Measurements from ENCODE around the gene FYN. TPM values are rescaled to one million over a fixed set of nuclear protein-coding genes. Genes with fewer than 3 reads are reported as not detected.
"Not testable (repeated sequence)": the region's sequence is repeated elsewhere in the genome, so short reads cannot be mapped to it uniquely, and the experiment has no call there.

The FYN gene
- total RNA-seq, 2 experiments from 2014 or later = 236 to 244 TPM

GRCh38 chr6:111644893-111645430, 228.3 kb downstream of the FYN start:
- Mint-ChIP-seq H3K4me1 (ENCODE audit: low read depth) (no peaks in the 10 kb centered on the region), H3K4me3 (no peak overlapping the region), H3K9me3 (no peaks in the 10 kb centered on the region), H3K27ac (no peak overlapping the region), H3K27me3 (ENCODE audit: low read depth) (no peaks in the 10 kb centered on the region), H3K36me3 (ENCODE audit: low read depth) (peaks cover 8% of the 10 kb centered on the region)
- intact Hi-C loops (cut with micrococcal nuclease) = loop anchor here (10.0 kb wide), 1 partner anchor 590 kb away; no protein-coding TSS in a partner anchor
- no peak for DNase-seq
- CTCF ChIA-PET = interaction anchor here (3.9 kb wide), 1 partner anchor 386 kb away, joined by 21 read pairs; a partner anchor contains a TSS

GRCh38 chr6:111642463-111643158, 230.6 kb downstream of the FYN start:
- no peak overlapping the region for H3K27ac Mint-ChIP-seq
- H3K36me3 Mint-ChIP-seq (ENCODE audit: low read depth) = peaks cover 7% of the 10 kb centered on the region
- H3K4me1 Mint-ChIP-seq (ENCODE audit: low read depth) = no peaks in the 10 kb centered on the region
- intact Hi-C loops (cut with micrococcal nuclease) = loop anchor here (1.0 to 10.0 kb wide), 5 partner anchors 38 to 588 kb away; partner anchors contain the start of genes REV3L and TRAF3IP2
- H3K4me3 Mint-ChIP-seq = no peak overlapping the region
- H3K27me3 Mint-ChIP-seq (ENCODE audit: low read depth) = no peaks in the 10 kb centered on the region
- peak; percentile 73 for DNase-seq
- CTCF ChIA-PET = interaction anchor here (0.8 to 3.9 kb wide), 5 partner anchors 9 to 402 kb away, joined by 4 to 21 read pairs (median 7); partner anchors contain the start of gene TRAF3IP2
- no peaks in the 10 kb centered on the region for H3K9me3 Mint-ChIP-seq

- intact Hi-C loops (cut with micrococcal nuclease) = no loop called here
- Mint-ChIP-seq H3K9me3 (no peaks in the 10 kb centered on the region), H3K4me1 (ENCODE audit: low read depth) (no peaks in the 10 kb centered on the region), H3K36me3 (ENCODE audit: low read depth) (peaks cover 6% of the 10 kb centered on the region), H3K4me3 (no peak overlapping the region), H3K27ac (no peak overlapping the region), H3K27me3 (ENCODE audit: low read depth) (no peaks in the 10 kb centered on the region)
- DNase-seq = no peak
- CTCF ChIA-PET = interaction anchor here (0.9 kb wide), 1 partner anchor 282 kb away, joined by 3 read pairs; no protein-coding TSS in a partner anchor
Measured at GRCh38 chr6:111639266-111639665, 234.0 kb downstream of the FYN start.

GRCh38 chr6:111634981-111635380, 238.3 kb downstream of the FYN start:
- H3K4me1 Mint-ChIP-seq (ENCODE audit: low read depth); H3K9me3 Mint-ChIP-seq; H3K4me3 Mint-ChIP-seq; H3K27me3 Mint-ChIP-seq (ENCODE audit: low read depth); H3K36me3 Mint-ChIP-seq (ENCODE audit: low read depth); DNase-seq; intact Hi-C loops (cut with micrococcal nuclease); CTCF ChIA-PET; H3K27ac Mint-ChIP-seq: not testable (repeated sequence)

- H3K27me3 Mint-ChIP-seq (ENCODE audit: low read depth) = no peaks in the 10 kb centered on the region
- no peaks in the 10 kb centered on the region for H3K4me1 Mint-ChIP-seq (ENCODE audit: low read depth)
- no peak for DNase-seq
- intact Hi-C loops (cut with micrococcal nuclease) = no loop called here
- CTCF ChIA-PET = no interaction called here
- H3K4me3 Mint-ChIP-seq = no peak overlapping the region
- H3K36me3 Mint-ChIP-seq (ENCODE audit: low read depth) = peaks cover 8% of the 10 kb centered on the region
- H3K9me3 Mint-ChIP-seq = peaks cover 6% of the 10 kb centered on the region
- H3K27ac Mint-ChIP-seq = no peak overlapping the region
Measured at GRCh38 chr6:111633822-111634221, 239.4 kb downstream of the FYN start.

GRCh38 chr6:111632468-111633247, 240.6 kb downstream of the FYN start:
- no peak overlapping the region for H3K4me3 Mint-ChIP-seq
- no peak overlapping the region for H3K27ac Mint-ChIP-seq
- peaks cover 6% of the 10 kb centered on the region for H3K9me3 Mint-ChIP-seq
- CTCF ChIA-PET = no interaction called here
- no peaks in the 10 kb centered on the region for H3K4me1 Mint-ChIP-seq (ENCODE audit: low read depth)
- H3K27me3 Mint-ChIP-seq (ENCODE audit: low read depth) = no peaks in the 10 kb centered on the region
- peaks cover 8% of the 10 kb centered on the region for H3K36me3 Mint-ChIP-seq (ENCODE audit: low read depth)
- intact Hi-C loops (cut with micrococcal nuclease) = no loop called here
- DNase-seq = no peak

- DNase-seq = no peak
- no peak overlapping the region for H3K4me3 Mint-ChIP-seq
- H3K27me3 Mint-ChIP-seq (ENCODE audit: low read depth) = no peaks in the 10 kb centered on the region
- H3K27ac Mint-ChIP-seq = no peak overlapping the region
- CTCF ChIA-PET = interaction anchor here (0.6 kb wide), 1 partner anchor 37 kb away, joined by 5 read pairs; no protein-coding TSS in a partner anchor
- H3K9me3 Mint-ChIP-seq = peaks cover 6% of the 10 kb centered on the region
- intact Hi-C loops (cut with micrococcal nuclease) = no loop called here
- H3K36me3 Mint-ChIP-seq (ENCODE audit: low read depth) = peaks cover 4% of the 10 kb centered on the region
- H3K4me1 Mint-ChIP-seq (ENCODE audit: low read depth) = no peaks in the 10 kb centered on the region
Measured at GRCh38 chr6:111631903-111632460, 241.3 kb downstream of the FYN start.

- Mint-ChIP-seq H3K9me3 (peaks cover 6% of the 10 kb centered on the region), H3K4me3 (no peak overlapping the region), H3K36me3 (ENCODE audit: low read depth) (peaks cover 2% of the 10 kb centered on the region), H3K4me1 (ENCODE audit: low read depth) (no peaks in the 10 kb centered on the region), H3K27me3 (ENCODE audit: low read depth) (no peaks in the 10 kb centered on the region), H3K27ac (no peak overlapping the region)
- DNase-seq = no peak
- intact Hi-C loops (cut with micrococcal nuclease) = no loop called here
- CTCF ChIA-PET = interaction anchor here (0.5 to 0.9 kb wide), 3 partner anchors 38 to 589 kb away, joined by 3 to 5 read pairs (median 5); no protein-coding TSS in a partner anchor
Measured at GRCh38 chr6:111631018-111631417, 242.2 kb downstream of the FYN start.

GRCh38 chr6:111628142-111628850, 245.0 kb downstream of the FYN start:
- no peak for DNase-seq
- Mint-ChIP-seq H3K4me3 (no peak overlapping the region), H3K27ac (no peak overlapping the region), H3K4me1 (ENCODE audit: low read depth) (peaks cover 3% of the 10 kb centered on the region), H3K27me3 (ENCODE audit: low read depth) (no peaks in the 10 kb centered on the region), H3K36me3 (ENCODE audit: low read depth) (peaks cover 2% of the 10 kb centered on the region), H3K9me3 (peaks cover 6% of the 10 kb centered on the region)
- intact Hi-C loops (cut with micrococcal nuclease) = no loop called here
- CTCF ChIA-PET = no interaction called here

- intact Hi-C loops (cut with micrococcal nuclease) = no loop called here
- Mint-ChIP-seq H3K4me1 (ENCODE audit: low read depth) (peaks cover 3% of the 10 kb centered on the region), H3K36me3 (ENCODE audit: low read depth) (peaks cover 2% of the 10 kb centered on the region), H3K27ac (no peak overlapping the region), H3K4me3 (no peak overlapping the region), H3K27me3 (ENCODE audit: low read depth) (no peaks in the 10 kb centered on the region), H3K9me3 (peaks cover 6% of the 10 kb centered on the region)
- CTCF ChIA-PET = interaction anchor here (0.7 to 1.4 kb wide), 2 partner anchors 18 to 136 kb away, joined by 3 read pairs; no protein-coding TSS in a partner anchor
- no peak for DNase-seq
Measured at GRCh38 chr6:111626441-111626840, 246.8 kb downstream of the FYN start.

- H3K9me3 Mint-ChIP-seq = peaks cover 6% of the 10 kb centered on the region
- no peak for DNase-seq
- H3K4me3 Mint-ChIP-seq = no peak overlapping the region
- H3K36me3 Mint-ChIP-seq (ENCODE audit: low read depth) = peaks cover 2% of the 10 kb centered on the region
- H3K27ac Mint-ChIP-seq = no peak overlapping the region
- no peaks in the 10 kb centered on the region for H3K27me3 Mint-ChIP-seq (ENCODE audit: low read depth)
- peaks cover 3% of the 10 kb centered on the region for H3K4me1 Mint-ChIP-seq (ENCODE audit: low read depth)
- CTCF ChIA-PET = interaction anchor here (0.7 to 1.4 kb wide), 2 partner anchors 18 to 135 kb away, joined by 3 read pairs; no protein-coding TSS in a partner anchor
- intact Hi-C loops (cut with micrococcal nuclease) = no loop called here
Measured at GRCh38 chr6:111625461-111626391, 247.5 kb downstream of the FYN start.
